IPS-18a (cell line): ENCODE measurements around the gene KCNQ1OT1.
"Not testable (repeated sequence)": the region's sequence is repeated elsewhere in the genome, so short reads cannot be mapped to it uniquely, and the experiment has no call there.

ENCODE experiments used
- H3K27ac ChIP-seq: one replicate; pipeline ENCODE4 v1.5.1; 2013; ENCODE audit warnings: low read length
- H3K27me3 ChIP-seq: one replicate; pipeline ENCODE4 v1.6.1; 2013; ENCODE audit warnings: mild to moderate bottlenecking, low read length; ENCODE audit not compliant: control insufficient read depth, insufficient read depth
- H3K36me3 ChIP-seq: one replicate; pipeline ENCODE4 v1.6.1; 2013; ENCODE audit warnings: low read depth, low read length; ENCODE audit not compliant: control insufficient read depth
- H3K4me1 ChIP-seq: one replicate; pipeline ENCODE4 v1.6.1; 2013; ENCODE audit warnings: low read depth, low read length; ENCODE audit not compliant: control insufficient read depth
- H3K4me3 ChIP-seq: one replicate; pipeline ENCODE4 v1.5.1; 2013; ENCODE audit warnings: low read length
- H3K9ac ChIP-seq: one replicate; pipeline ENCODE4 v1.6.1; 2013; ENCODE audit warnings: mild to moderate bottlenecking, low read length, moderate library complexity
- H3K9me3 ChIP-seq: one replicate; pipeline ENCODE4 v1.6.1; 2013; ENCODE audit warnings: low read depth, low read length; ENCODE audit not compliant: control insufficient read depth

The KCNQ1OT1 gene

GRCh38 chr11:2649848-2650247 lies 49.9 kb downstream of the KCNQ1OT1 start:
- Histone ChIP-seq H3K4me1 (no peaks in the 10 kb centered on the region), H3K9ac (no peak overlapping the region), H3K9me3 (peaks cover 80% of the 10 kb centered on the region), H3K27ac (no peak overlapping the region), H3K36me3 (no peaks in the 10 kb centered on the region), H3K4me3 (no peak overlapping the region), H3K27me3 (peaks cover 51% of the 10 kb centered on the region)

GRCh38 chr11:2649400-2649799 lies 50.4 kb downstream of the KCNQ1OT1 start:
- H3K4me3 ChIP-seq, result no peak overlapping the region
- H3K9me3 ChIP-seq, result peaks cover 81% of the 10 kb centered on the region
- peaks cover 51% of the 10 kb centered on the region for H3K27me3 ChIP-seq
- H3K4me1 ChIP-seq, result no peaks in the 10 kb centered on the region
- H3K9ac ChIP-seq, result no peak overlapping the region
- no peaks in the 10 kb centered on the region for H3K36me3 ChIP-seq
- H3K27ac ChIP-seq, result no peak overlapping the region

- no peak overlapping the region for H3K9ac ChIP-seq
- no peak overlapping the region for H3K27ac ChIP-seq
- H3K9me3 ChIP-seq, result peaks cover 95% of the 10 kb centered on the region
- H3K4me3 ChIP-seq, result no peak overlapping the region
- peaks cover 54% of the 10 kb centered on the region for H3K27me3 ChIP-seq
- H3K4me1 ChIP-seq, result no peaks in the 10 kb centered on the region
- no peaks in the 10 kb centered on the region for H3K36me3 ChIP-seq
Measured at GRCh38 chr11:2647953-2648352, 51.8 kb downstream of the KCNQ1OT1 start.

DNA sequence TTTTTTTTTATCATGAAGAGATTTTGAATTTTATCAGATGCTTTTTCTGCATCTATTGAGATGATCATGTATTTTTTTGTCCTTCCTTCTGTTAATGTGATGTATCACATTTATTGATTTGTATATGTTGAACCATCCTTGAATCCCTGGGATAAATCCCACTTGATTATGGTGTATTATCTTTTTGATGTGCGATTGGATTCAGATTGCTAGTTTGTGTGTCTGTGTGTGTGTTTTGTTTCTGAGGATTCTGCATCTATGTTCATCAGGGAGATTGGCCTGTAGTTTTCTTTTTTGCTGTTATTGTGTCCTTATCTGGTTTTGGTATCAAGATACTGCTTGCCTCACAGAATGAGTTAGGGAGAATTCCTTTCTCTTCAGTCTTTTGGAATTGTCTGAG lies 52.6 kb downstream of the KCNQ1OT1 start:
- Histone ChIP-seq H3K27me3 (peaks cover 58% of the 10 kb centered on the region), H3K9ac (no peak overlapping the region), H3K27ac (no peak overlapping the region), H3K36me3 (no peaks in the 10 kb centered on the region), H3K4me1 (no peaks in the 10 kb centered on the region), H3K9me3 (peaks cover 95% of the 10 kb centered on the region), H3K4me3 (no peak overlapping the region)

GRCh38 chr11:2645779-2646118 lies 54.0 kb downstream of the KCNQ1OT1 start:
- Histone ChIP-seq H3K27ac (no peak overlapping the region), H3K4me1 (no peaks in the 10 kb centered on the region), H3K9me3 (peaks cover 97% of the 10 kb centered on the region), H3K27me3 (peaks cover 63% of the 10 kb centered on the region), H3K4me3 (no peak overlapping the region), H3K36me3 (no peaks in the 10 kb centered on the region), H3K9ac (no peak overlapping the region)

DNA sequence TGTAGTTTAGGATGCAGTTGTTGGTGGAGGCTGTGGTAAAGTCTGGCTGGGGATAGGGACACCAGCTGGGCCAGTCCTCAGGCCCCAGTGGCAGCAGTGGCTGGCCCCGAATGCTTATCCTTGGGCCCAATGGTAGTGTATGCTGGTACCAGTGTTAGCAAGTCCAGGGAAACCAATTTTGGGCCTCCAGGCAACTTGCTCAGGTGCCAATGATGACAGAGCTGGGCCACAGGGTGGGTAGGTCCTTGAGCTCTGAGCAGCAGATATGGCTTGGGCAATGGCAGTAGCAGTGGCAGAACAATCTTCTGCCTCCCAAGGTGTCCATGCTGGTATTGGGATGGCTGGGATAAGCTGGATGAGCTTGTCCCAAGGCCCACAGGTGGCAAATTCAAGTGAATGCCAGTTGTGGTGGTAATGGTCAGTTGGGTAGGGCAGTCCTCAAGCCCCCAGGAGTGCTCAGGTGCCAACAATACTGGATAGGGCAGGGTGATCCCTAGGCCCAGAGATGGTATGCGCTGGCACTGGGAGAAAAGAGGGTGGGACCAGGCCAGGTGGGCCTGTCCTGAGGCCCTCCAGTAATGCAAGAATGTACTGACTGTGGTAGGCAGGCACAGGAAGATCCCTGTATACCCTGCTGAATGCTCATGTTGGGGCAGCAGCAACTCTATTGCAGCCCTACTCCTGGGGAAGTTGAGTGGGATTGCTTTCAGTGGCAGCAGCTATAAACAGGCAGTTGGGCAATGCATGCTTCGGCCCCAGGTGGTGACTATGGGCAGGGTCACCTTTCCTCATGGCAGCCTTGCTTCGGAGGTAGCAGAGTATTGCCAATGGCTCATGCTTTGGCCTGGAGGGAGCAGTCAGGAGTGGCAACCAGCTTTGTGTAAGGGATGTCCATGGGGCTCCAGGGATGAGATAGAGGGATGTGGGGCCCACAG lies 54.7 kb downstream of the KCNQ1OT1 start:
- H3K9me3 ChIP-seq, result peaks cover 95% of the 10 kb centered on the region
- H3K4me1 ChIP-seq, result no peaks in the 10 kb centered on the region
- no peak overlapping the region for H3K9ac ChIP-seq
- peaks cover 57% of the 10 kb centered on the region for H3K27me3 ChIP-seq
- H3K27ac ChIP-seq, result no peak overlapping the region
- H3K4me3 ChIP-seq, result no peak overlapping the region
- no peaks in the 10 kb centered on the region for H3K36me3 ChIP-seq

GRCh38 chr11:2643746-2644145 lies 56.0 kb downstream of the KCNQ1OT1 start:
- no peaks in the 10 kb centered on the region for H3K4me1 ChIP-seq
- H3K9ac ChIP-seq, result no peak overlapping the region
- peaks cover 91% of the 10 kb centered on the region for H3K9me3 ChIP-seq
- H3K27me3 ChIP-seq, result peaks cover 50% of the 10 kb centered on the region
- no peak overlapping the region for H3K27ac ChIP-seq
- no peak overlapping the region for H3K4me3 ChIP-seq
- H3K36me3 ChIP-seq, result no peaks in the 10 kb centered on the region

GRCh38 chr11:2641623-2642022 lies 58.2 kb downstream of the KCNQ1OT1 start:
- no peak overlapping the region for H3K4me3 ChIP-seq
- peaks cover 38% of the 10 kb centered on the region for H3K27me3 ChIP-seq
- H3K27ac ChIP-seq, result no peak overlapping the region
- peaks cover 73% of the 10 kb centered on the region for H3K9me3 ChIP-seq
- no peaks in the 10 kb centered on the region for H3K36me3 ChIP-seq
- H3K4me1 ChIP-seq, result no peaks in the 10 kb centered on the region
- no peak overlapping the region for H3K9ac ChIP-seq

DNA sequence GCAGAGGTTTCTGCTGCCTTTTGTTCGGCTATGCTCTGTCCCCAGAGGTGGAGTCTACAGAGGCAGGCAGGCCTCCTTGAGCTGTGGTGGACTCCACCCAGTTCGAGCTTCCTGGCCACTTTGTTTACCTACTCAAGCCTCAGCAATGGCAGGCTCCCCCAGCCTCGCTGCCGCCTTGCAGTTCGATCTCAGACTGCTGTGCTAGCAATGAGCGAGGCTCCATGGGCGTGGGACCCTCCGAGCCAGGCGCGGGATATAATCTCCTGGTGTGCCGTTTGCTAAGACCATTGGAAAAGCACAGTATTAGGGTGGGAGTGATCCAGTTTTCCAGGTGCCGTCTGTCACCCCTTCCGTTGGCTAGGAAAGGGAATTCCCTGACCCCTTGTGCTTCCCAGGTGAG lies 60.0 kb downstream of the KCNQ1OT1 start:
- peaks cover 32% of the 10 kb centered on the region for H3K27me3 ChIP-seq
- peaks cover 54% of the 10 kb centered on the region for H3K9me3 ChIP-seq
- H3K27ac ChIP-seq, H3K9ac ChIP-seq, H3K4me3 ChIP-seq, H3K36me3 ChIP-seq, H3K4me1 ChIP-seq: not testable (repeated sequence)

DNA sequence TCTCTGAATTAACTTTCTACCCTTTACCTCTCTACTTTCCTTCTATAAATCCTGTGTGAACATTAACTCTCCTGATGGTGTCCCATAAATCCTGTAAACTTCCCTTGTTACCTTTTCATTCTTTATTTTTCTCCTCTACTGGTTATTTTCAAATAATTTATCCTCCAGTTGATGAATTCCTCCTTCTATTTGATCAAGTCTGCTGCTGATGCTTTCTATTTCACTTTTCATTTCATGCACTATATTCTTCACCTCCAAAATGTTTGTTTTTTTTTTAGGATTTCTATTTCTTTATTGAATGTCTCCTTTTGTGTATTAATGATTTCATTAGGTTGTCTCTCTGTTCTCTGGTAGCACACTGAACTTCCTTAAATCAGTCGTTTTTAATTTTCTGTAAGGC lies 68.6 kb downstream of the KCNQ1OT1 start:
- Histone ChIP-seq H3K27ac (no peak overlapping the region), H3K4me3 (no peak overlapping the region), H3K27me3 (peaks cover 49% of the 10 kb centered on the region), H3K9me3 (peaks cover 60% of the 10 kb centered on the region), H3K4me1 (no peaks in the 10 kb centered on the region), H3K36me3 (no peaks in the 10 kb centered on the region), H3K9ac (no peak overlapping the region)

GRCh38 chr11:2630679-2631078 lies 69.1 kb downstream of the KCNQ1OT1 start:
- Histone ChIP-seq H3K9me3 (peaks cover 64% of the 10 kb centered on the region), H3K27ac (no peak overlapping the region), H3K9ac (no peak overlapping the region), H3K4me3 (no peak overlapping the region), H3K4me1 (no peaks in the 10 kb centered on the region), H3K36me3 (no peaks in the 10 kb centered on the region), H3K27me3 (peaks cover 54% of the 10 kb centered on the region)

GRCh38 chr11:2625183-2625582 lies 74.6 kb downstream of the KCNQ1OT1 start:
- H3K9me3 ChIP-seq, result peaks cover 37% of the 10 kb centered on the region
- no peak overlapping the region for H3K27ac ChIP-seq
- H3K4me3 ChIP-seq, result no peak overlapping the region
- H3K4me1 ChIP-seq, result no peaks in the 10 kb centered on the region
- no peaks in the 10 kb centered on the region for H3K36me3 ChIP-seq
- H3K9ac ChIP-seq, result no peak overlapping the region
- peaks cover 81% of the 10 kb centered on the region for H3K27me3 ChIP-seq
